Astrocyte (in vitro differentiated cells and primary cell): ENCODE measurements around the gene VAT1L. TPM values are rescaled to one million over a fixed set of nuclear protein-coding genes. Genes with fewer than 3 reads are reported as not detected.

Experiments
- DNase-seq: peaks from one replicate; pipeline ENCODE4 v3.0.0-alpha.2; 2010; ENCODE audit warnings: low read depth
- FAIRE-seq: peaks from 2 replicates; lab custom pipeline; 2011; peaks lifted over from hg19 to GRCh38; lab: Jason Lieb, UNC
- H2AFZ ChIP-seq: 2 replicates; pipeline ENCODE4 v1.6.0; 2012; ENCODE audit warnings: low read depth, low read length, inconsistent platforms
- H3K27ac ChIP-seq: 2 replicates; pipeline ENCODE4 v1.5.1; 2011; ENCODE audit warnings: low read depth, low read length, inconsistent platforms
- H3K27me3 ChIP-seq: 2 replicates; pipeline ENCODE4 v1.6.0; 2011; ENCODE audit warnings: low read length, inconsistent platforms; ENCODE audit not compliant: insufficient read depth
- H3K36me3 ChIP-seq: 2 replicates; pipeline ENCODE4 v1.5.1; 2011; ENCODE audit warnings: low read length, inconsistent platforms; ENCODE audit not compliant: insufficient read depth
- H3K4me1 ChIP-seq: 2 replicates; pipeline ENCODE4 v1.5.1; 2011; ENCODE audit warnings: low read length, inconsistent platforms; ENCODE audit not compliant: insufficient read depth
- H3K4me2 ChIP-seq: 2 replicates; pipeline ENCODE4 v1.6.0; 2012; ENCODE audit warnings: low read length, inconsistent platforms
- H3K4me3 ChIP-seq: 2 replicates; pipeline ENCODE4 v1.5.1; 2011; ENCODE audit warnings: low read depth, mild to moderate bottlenecking, low read length, inconsistent platforms; ENCODE audit not compliant: insufficient read depth
- H3K79me2 ChIP-seq: 2 replicates; pipeline ENCODE4 v1.6.0; 2012; ENCODE audit warnings: mild to moderate bottlenecking, low read length, inconsistent platforms; ENCODE audit not compliant: insufficient read depth
- H3K9ac ChIP-seq: 2 replicates; pipeline ENCODE4 v1.6.0; 2012; ENCODE audit warnings: mild to moderate bottlenecking, low read length, inconsistent platforms
- H3K9me3 ChIP-seq: 2 replicates; pipeline ENCODE4 v1.5.1; 2012; ENCODE audit warnings: low read depth, mild to moderate bottlenecking, low read length, inconsistent platforms; ENCODE audit not compliant: insufficient read depth
- H4K20me1 ChIP-seq: 2 replicates; pipeline ENCODE4 v1.6.0; 2012; ENCODE audit warnings: low read length, inconsistent platforms; ENCODE audit not compliant: insufficient read depth
- H3K27ac Mint-ChIP-seq: one replicate; pipeline ENCODE4 v1.8.0; 2021; ENCODE audit warnings: mild to moderate bottlenecking, mixed read lengths; ENCODE audit not compliant: unreplicated experiment
- H3K27me3 Mint-ChIP-seq: one replicate; pipeline ENCODE4 v1.8.0; 2021; ENCODE audit warnings: low read depth, mixed read lengths; ENCODE audit not compliant: unreplicated experiment
- H3K36me3 Mint-ChIP-seq: one replicate; pipeline ENCODE4 v1.8.0; 2021; ENCODE audit warnings: low read depth, mixed read lengths; ENCODE audit not compliant: unreplicated experiment
- H3K4me1 Mint-ChIP-seq: one replicate; pipeline ENCODE4 v1.8.0; 2021; ENCODE audit warnings: low read depth, mixed read lengths; ENCODE audit not compliant: unreplicated experiment
- H3K4me3 Mint-ChIP-seq: one replicate; pipeline ENCODE4 v1.8.0; 2021; ENCODE audit warnings: mild to moderate bottlenecking, moderate library complexity, mixed read lengths; ENCODE audit not compliant: unreplicated experiment
- H3K9me3 Mint-ChIP-seq: one replicate; pipeline ENCODE4 v1.8.0; 2021; ENCODE audit warnings: mild to moderate bottlenecking, mixed read lengths; ENCODE audit not compliant: unreplicated experiment
- CTCF ChIP-seq: IDR thresholded peaks from 2 replicates; pipeline ENCODE4 v1.5.1; 2011; ENCODE audit warnings: low read depth, mild to moderate bottlenecking, inconsistent platforms, low read length, moderate library complexity; ENCODE audit not compliant: insufficient read depth
- EZH2 ChIP-seq: IDR thresholded peaks from 2 replicates; pipeline ENCODE4 v1.6.1; 2012; ENCODE audit warnings: mild to moderate bottlenecking, low read length, inconsistent platforms; ENCODE audit not compliant: insufficient read depth
- total RNA-seq: library from RNA; stranded (reverse); gene quantifications from 2 replicates; pipeline ENCODE4 v1.2.1, GENCODE V29; 2021

Gene VAT1L
- total RNA-seq, 1 donor from 2014 or later = 3.3 TPM

- Mint-ChIP-seq H3K4me1 (no peaks in the 10 kb centered on the region), H3K36me3 (no peaks in the 10 kb centered on the region), H3K27ac (no peak overlapping the region), H3K4me3 (no peak overlapping the region), H3K9me3 (no peaks in the 10 kb centered on the region), H3K27me3 (peaks cover 14% of the 10 kb centered on the region)
- no peak overlapping the region for H3K4me3 ChIP-seq
- TF ChIP-seq CTCF = no peak
- TF ChIP-seq EZH2 = no peak
- H3K9me3 ChIP-seq = no peaks in the 10 kb centered on the region
- no peaks in the 10 kb centered on the region for H3K4me1 ChIP-seq
- FAIRE-seq (no peak), DNase-seq (no peak)
- H3K27ac ChIP-seq = no peak overlapping the region
- no peak overlapping the region for H3K4me2 ChIP-seq
- H2AFZ ChIP-seq = no peak overlapping the region
- no peaks in the 10 kb centered on the region for H3K27me3 ChIP-seq
- no peaks in the 10 kb centered on the region for H4K20me1 ChIP-seq
- no peaks in the 10 kb centered on the region for H3K36me3 ChIP-seq
- H3K79me2 ChIP-seq = no peaks in the 10 kb centered on the region
- no peak overlapping the region for H3K9ac ChIP-seq
These were observed 100.5 kb downstream of the VAT1L start for GRCh38 chr16:77888871-77889270.

- FAIRE-seq = no peak
- H3K27ac Mint-ChIP-seq = no peak overlapping the region
- no peaks in the 10 kb centered on the region for H3K36me3 ChIP-seq
These were observed 101.7 kb downstream of the VAT1L start for GRCh38 chr16:77890075-77890474.

More at GRCh38 chr16:77890075-77890474, 101.7 kb downstream of the VAT1L start:
- H2AFZ ChIP-seq = no peak overlapping the region
- no peaks in the 10 kb centered on the region for H3K9me3 ChIP-seq
- DNase-seq = no peak
- H3K4me3 ChIP-seq = no peak overlapping the region
- Mint-ChIP-seq H3K4me3 (no peak overlapping the region), H3K4me1 (no peaks in the 10 kb centered on the region), H3K36me3 (no peaks in the 10 kb centered on the region), H3K27me3 (peaks cover 15% of the 10 kb centered on the region), H3K9me3 (no peaks in the 10 kb centered on the region)
- no peak overlapping the region for H3K27ac ChIP-seq
- no peaks in the 10 kb centered on the region for H3K4me1 ChIP-seq
- H3K9ac ChIP-seq = no peak overlapping the region
- H3K4me2 ChIP-seq = no peak overlapping the region
- H3K79me2 ChIP-seq = no peaks in the 10 kb centered on the region
- no peaks in the 10 kb centered on the region for H4K20me1 ChIP-seq
- H3K27me3 ChIP-seq = no peaks in the 10 kb centered on the region
- TF ChIP-seq EZH2 = no peak
- TF ChIP-seq CTCF = no peak
